Inferior parietal cortex (tissue), 1 donor: ENCODE results near the gene LDHAL6B.
"Not testable (repeated sequence)": the region's sequence is repeated elsewhere in the genome, so short reads cannot be mapped to it uniquely, and the experiment has no call there.

ENCODE experiments used
- DNase-seq: peaks from one replicate; pipeline ENCODE4 v3.0.0-alpha.2; 2016; ENCODE audit errors: extremely low spot score

LDHAL6B gene

GRCh38 chr15:59206623-59207183 lies at the start of gene LDHAL6B:
TSS of gene LDHAL6B (plus strand) at chr15:59206843. CDS start at chr15:59206941, 98 bp downstream.
- DNase-seq: no peak

- no peak for DNase-seq
Observed at GRCh38 chr15:59157396-59157795, 49.2 kb upstream of the LDHAL6B start.

GRCh38 chr15:59157840-59158700 lies 48.6 kb upstream of the LDHAL6B start:
- DNase-seq: no peak

GRCh38 chr15:59158701-59159034 lies 48.0 kb upstream of the LDHAL6B start:
- no peak for DNase-seq

- DNase-seq: no peak
Observed at GRCh38 chr15:59159210-59159609, 47.4 kb upstream of the LDHAL6B start.

GRCh38 chr15:59160880-59161593 lies 45.6 kb upstream of the LDHAL6B start:
- DNase-seq: no peak

- not testable (repeated sequence) for DNase-seq
Observed at GRCh38 chr15:59162080-59162479, 44.6 kb upstream of the LDHAL6B start.

GRCh38 chr15:59165726-59166125 lies 40.9 kb upstream of the LDHAL6B start:
- DNase-seq: no peak

GRCh38 chr15:59166166-59166565 lies 40.5 kb upstream of the LDHAL6B start:
- DNase-seq: no peak

- no peak for DNase-seq
Observed at GRCh38 chr15:59166601-59167265, 39.9 kb upstream of the LDHAL6B start.

- no peak for DNase-seq
Observed at GRCh38 chr15:59168536-59168935, 38.1 kb upstream of the LDHAL6B start.

- no peak for DNase-seq
Observed at GRCh38 chr15:59169251-59169708, 37.4 kb upstream of the LDHAL6B start.

GRCh38 chr15:59170295-59171066 lies 36.2 kb upstream of the LDHAL6B start:
- DNase-seq: no peak

GRCh38 chr15:59171067-59171397 lies 35.6 kb upstream of the LDHAL6B start:
- DNase-seq: no peak

- no peak for DNase-seq
Observed at GRCh38 chr15:59172289-59172901, 34.2 kb upstream of the LDHAL6B start.

GRCh38 chr15:59173194-59173593 lies 33.4 kb upstream of the LDHAL6B start:
- DNase-seq: no peak

GRCh38 chr15:59174151-59174834 lies 32.4 kb upstream of the LDHAL6B start:
- no peak for DNase-seq

- peak; percentile 80 for DNase-seq
Observed at GRCh38 chr15:59174835-59175831, 31.5 kb upstream of the LDHAL6B start.

GRCh38 chr15:59176653-59177316 lies 29.9 kb upstream of the LDHAL6B start:
- no peak for DNase-seq
